Renal cortical epithelial cell (primary cell): Measurements from ENCODE around the gene LRATD1. TPM values are rescaled to one million over a fixed set of nuclear protein-coding genes. Genes with fewer than 3 reads are reported as not detected.
A peak's percentile ranks its signal among the peaks of the same experiment; 100 is the strongest.
"Not testable (repeated sequence)": the region's sequence is repeated elsewhere in the genome, so short reads cannot be mapped to it uniquely, and the experiment has no call there.

Source experiments
- DNase-seq: peaks from one replicate; pipeline ENCODE4 v3.0.0-alpha.2; 2011; ENCODE audit warnings: low read depth
- total RNA-seq: library from RNA; depleted of rRNA; stranded (reverse); fragments of >200 nt; gene quantifications from 2 replicates; pipeline ENCODE4 v1.2.3, GENCODE V29; 2014

The LRATD1 gene
- total RNA-seq = 13.4 and 17.7 TPM in 2 replicates

DNA sequence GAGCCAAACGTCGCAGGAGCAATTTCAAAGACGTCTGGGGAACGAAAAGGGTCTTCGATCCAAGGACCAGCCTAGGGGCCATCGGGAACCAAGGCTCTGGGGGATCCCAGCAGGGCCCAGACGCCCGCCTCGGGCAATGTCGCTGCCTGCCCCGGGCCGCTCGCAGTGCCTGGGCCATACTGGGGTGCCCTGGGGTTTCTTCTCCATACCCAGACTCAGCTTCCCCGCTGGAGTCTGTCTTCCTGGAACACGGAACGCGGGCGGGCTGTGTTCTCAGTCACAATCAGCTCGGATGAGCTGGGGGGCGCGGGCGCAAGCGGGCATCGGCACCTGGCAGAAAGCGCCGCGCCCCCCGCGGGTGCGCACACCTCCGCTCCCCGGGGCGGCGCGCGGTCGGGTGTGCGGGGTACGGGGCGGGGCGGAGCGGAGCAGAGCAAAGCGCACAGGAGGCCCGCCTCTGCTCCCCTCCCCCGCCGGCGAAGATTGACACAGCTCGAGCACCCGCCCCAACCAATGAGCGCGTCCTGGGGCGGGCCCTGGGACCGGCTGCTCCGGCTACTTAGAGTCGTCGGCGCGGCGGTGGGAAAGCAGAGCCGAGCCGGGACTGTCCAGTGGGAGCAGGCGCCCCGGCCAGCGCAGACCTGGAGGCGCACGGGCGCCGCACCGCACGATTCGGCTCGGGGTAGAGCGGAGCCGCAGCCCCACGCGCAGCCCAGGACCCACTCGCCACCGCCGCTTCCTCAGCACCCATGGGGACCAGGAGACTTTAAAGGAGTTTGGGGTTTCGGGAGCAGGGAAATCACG is at the start of gene LRATD1:
Gene LRATD1 (plus strand): TSS at position 585 of the 804 bp plus-strand sequence. CDS start 1,263 bp downstream, outside the sequence.
- DNase-seq = peak; percentile 56

DNA sequence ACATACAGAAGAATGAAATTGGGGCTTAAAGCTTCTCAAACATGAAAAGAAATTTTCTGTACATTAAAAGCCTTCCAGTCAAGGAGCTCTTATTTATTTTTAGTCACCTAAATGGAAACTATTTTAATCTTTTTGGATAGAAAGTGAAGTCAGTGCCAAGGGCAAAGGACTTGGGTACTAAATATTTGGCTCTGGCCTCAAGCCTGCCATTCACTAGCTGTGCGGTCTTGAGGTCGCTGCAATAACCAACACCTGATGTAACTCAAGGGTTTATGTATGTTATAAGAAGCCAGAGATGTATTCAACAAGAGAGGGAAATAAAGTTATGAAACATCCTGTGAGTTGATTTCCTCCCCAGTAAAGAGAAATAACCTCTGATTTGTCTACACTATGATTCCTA is 49.5 kb upstream of the LRATD1 start:
- DNase-seq = no peak

GRCh38 chr2:14583802-14584201 is 48.7 kb upstream of the LRATD1 start:
- no peak for DNase-seq

- peak; percentile 35 for DNase-seq
Measured at GRCh38 chr2:14587119-14587518, 45.4 kb upstream of the LRATD1 start.

- DNase-seq = peak; percentile 66
Measured at GRCh38 chr2:14601156-14601770, 31.3 kb upstream of the LRATD1 start.

GRCh38 chr2:14602309-14602708 is 30.2 kb upstream of the LRATD1 start:
- peak; percentile 7 for DNase-seq

DNA sequence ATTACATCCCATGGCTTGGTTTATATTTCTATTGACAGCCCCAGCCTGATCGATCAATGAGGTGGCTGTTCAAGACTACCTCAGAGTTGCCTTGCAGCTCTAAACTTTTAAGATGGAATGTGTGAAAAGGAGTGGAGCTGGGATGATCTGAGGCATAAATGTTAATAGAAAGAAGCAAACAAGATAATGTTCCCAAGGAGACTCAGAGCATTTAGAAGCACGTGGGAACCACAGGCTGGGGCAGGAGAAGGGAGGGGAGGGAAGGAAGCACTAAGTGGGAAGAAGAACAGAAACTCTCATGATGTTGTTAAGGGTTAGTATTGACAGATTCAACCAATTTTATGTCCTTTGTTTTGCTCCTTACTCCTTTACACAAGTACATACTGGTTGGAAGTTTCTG is 28.8 kb upstream of the LRATD1 start:
- no peak for DNase-seq

DNA sequence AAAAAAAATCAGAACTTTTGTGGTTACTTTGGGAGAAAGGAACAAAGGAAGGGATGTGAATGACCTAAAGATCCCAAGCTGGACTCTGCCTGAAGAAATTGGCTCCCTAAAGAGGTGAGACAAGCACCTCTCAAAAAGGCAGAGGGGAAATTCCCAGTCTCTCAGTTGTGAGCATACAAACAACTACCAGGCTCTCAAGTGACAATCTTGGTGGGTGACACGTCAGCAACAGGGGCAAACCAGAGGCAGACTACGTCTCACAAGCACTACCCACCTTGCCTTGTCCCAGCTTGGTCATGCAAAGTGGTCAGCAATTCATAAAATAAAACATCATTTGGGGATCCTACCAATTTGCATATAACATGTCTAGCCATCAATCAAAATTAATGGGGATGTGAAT is 24.3 kb upstream of the LRATD1 start:
- DNase-seq = no peak

GRCh38 chr2:14614017-14614416 is 18.5 kb upstream of the LRATD1 start:
- DNase-seq = no peak

GRCh38 chr2:14615121-14615520 is 17.4 kb upstream of the LRATD1 start:
- DNase-seq = no peak

- no peak for DNase-seq
Measured at GRCh38 chr2:14615760-14616159, 16.8 kb upstream of the LRATD1 start.

- DNase-seq = no peak
Measured at GRCh38 chr2:14616342-14616741, 16.2 kb upstream of the LRATD1 start.

DNA sequence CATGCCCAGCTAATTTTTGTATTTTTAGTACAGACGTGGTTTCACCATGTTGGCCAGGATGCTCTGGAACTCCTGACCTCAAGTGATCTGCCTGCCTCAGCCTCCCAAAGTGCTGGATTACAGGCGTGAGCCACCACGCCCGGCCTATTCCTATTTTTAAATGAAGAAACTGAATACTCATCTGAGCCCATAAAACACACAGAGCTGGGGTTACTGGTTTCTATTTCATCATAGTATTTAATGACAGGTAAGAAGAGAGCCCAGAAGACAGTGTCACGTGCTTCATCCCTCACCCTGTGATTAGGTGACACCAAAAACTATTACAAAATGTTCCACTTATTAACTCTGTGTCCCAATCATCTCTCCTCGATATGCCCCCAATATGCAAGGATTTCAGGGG is 15.6 kb upstream of the LRATD1 start:
- DNase-seq = no peak

DNA sequence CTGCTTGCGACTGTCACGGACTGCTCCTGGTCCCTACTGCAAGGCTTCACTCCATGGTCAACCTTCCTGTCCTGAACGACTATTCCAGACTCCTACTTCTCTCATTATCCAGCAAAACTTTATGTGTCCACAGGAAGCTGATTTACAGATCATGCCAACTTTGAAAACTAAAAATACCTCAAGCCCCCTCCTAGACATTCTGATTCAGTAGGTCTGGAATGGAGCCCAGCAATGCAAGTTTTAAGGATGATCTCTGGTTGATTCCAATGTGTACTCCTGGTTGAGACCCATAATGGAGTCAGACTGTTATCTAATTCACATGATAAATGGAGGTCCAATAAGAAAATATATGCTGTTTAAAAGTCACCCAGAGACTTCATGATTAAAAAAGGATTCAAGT is 13.1 kb upstream of the LRATD1 start:
- no peak for DNase-seq

GRCh38 chr2:14621114-14621513 is 11.4 kb upstream of the LRATD1 start:
- DNase-seq = peak; percentile 14

DNA sequence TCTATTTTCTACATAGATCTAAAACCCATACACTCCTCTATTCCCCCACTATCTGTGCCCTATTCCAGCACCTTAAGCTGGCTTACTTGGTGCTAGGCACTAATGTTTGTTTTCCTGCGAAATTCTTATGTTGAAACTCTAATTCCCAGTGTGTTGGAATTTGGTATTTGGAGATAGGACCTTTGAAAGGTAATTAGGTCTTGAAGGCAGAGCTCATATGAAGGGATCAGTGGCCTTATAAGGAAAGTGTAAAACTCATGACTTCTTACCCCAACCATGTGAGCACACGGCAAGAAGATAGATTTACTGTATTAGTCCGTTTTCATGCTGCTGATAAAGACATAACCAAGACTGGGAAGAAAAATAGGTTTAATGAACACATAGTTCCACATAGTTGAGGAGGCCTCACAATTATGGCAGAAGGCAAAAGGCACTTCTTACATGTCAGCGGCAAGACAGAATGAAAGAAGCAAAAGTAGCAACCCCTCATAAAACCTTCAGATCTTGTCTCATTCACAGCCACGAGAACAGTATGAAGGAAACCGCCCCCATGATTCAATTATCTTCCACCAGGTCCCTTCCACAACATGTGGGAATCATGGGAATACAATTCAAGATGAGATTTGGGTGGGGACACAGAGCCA is 10.5 kb upstream of the LRATD1 start:
- DNase-seq = no peak

GRCh38 chr2:14622550-14622939 is 10.0 kb upstream of the LRATD1 start:
- DNase-seq = not testable (repeated sequence)

- no peak for DNase-seq
Measured at GRCh38 chr2:14623237-14623636, 9.3 kb upstream of the LRATD1 start.

DNA sequence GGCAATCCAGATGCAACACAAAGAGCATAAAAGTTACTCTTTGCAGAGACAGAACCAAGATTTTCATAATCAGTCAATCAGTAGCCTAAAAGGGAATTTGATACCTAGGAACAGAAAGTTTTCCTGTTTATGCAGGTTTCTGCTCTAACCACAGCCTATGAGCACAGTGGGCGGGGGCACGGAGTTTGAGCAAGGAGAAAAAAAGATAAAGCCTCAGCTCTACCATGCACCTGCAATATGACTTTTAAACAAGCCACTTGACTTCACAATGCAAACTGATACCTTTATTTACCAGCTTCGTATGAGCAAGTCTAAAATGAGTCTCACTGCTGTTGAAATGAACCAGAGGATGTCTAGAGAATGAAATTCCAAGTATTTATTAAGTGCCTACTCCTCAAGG is 5.6 kb upstream of the LRATD1 start:
- DNase-seq = peak; percentile 34

GRCh38 chr2:14628901-14629300 is 3.6 kb upstream of the LRATD1 start:
- peak; percentile 61 for DNase-seq

GRCh38 chr2:14631406-14632040 is 994 bp upstream of the LRATD1 start:
- peak; percentile 60 for DNase-seq

- no peak for DNase-seq
Measured at GRCh38 chr2:14633061-14633460, 544 bp downstream of the LRATD1 start.
